ENCODE data around the gene NKD2.

The NKD2 gene

DNA sequence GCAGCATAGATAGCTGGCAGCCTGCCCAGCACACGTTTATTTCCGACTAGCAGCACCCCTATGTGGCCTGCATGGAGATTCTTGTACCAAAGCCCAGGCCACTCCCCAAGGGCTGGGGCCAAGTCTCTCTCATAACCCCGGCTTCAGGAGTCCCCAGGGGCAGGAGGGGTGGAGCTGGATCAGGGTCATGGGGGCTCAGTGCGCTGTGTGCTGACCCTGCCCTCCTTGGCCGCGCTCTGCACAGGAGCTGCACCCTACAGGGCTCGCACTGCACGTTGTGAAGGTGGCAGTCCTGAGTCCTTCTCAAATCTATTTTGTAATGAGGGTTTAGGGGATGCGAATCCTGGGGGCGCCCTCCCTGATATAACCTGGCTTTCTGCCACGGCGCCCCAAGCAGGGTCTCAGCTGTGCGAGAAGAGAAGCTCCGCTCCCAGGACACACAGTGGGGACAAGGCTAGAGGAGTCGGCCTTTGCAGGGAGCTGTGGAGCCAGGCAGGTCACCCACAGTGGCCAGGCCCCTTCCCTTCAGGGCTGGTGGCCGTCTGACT, 28.6 kb downstream of the NKD2 start:
- H3K9me3 ChIP-seq (ENCODE audit: low read length) = no peaks in the 10 kb centered on the region
- H3F3A ChIP-seq (ENCODE audit: insufficient read depth, low read length) = no peaks in the 10 kb centered on the region
- H4K20me1 ChIP-seq (ENCODE audit: insufficient read depth, low read length) = no peaks in the 10 kb centered on the region
- no peaks in the 10 kb centered on the region for H3K9me2 ChIP-seq (ENCODE audit: low read depth, low read length)
- no peak overlapping the region for H3K4me2 ChIP-seq (ENCODE audit: low read length)
- no peaks in the 10 kb centered on the region for H3K36me3 ChIP-seq (ENCODE audit: insufficient read depth, low read length)
- peaks cover 4% of the 10 kb centered on the region; the same call in 1 of the 2 replicates for H3K27me3 ChIP-seq (ENCODE audit: insufficient read depth, low read length)
- no peaks in the 10 kb centered on the region for H3K79me2 ChIP-seq (ENCODE audit: insufficient read depth, low read length)
- TF ChIP-seq EZH2 (IDR thresholded peaks at IDR 0.05; ENCODE audit: borderline replicate concordance, low read length) = no peak
- TF ChIP-seq, protein P1, sequence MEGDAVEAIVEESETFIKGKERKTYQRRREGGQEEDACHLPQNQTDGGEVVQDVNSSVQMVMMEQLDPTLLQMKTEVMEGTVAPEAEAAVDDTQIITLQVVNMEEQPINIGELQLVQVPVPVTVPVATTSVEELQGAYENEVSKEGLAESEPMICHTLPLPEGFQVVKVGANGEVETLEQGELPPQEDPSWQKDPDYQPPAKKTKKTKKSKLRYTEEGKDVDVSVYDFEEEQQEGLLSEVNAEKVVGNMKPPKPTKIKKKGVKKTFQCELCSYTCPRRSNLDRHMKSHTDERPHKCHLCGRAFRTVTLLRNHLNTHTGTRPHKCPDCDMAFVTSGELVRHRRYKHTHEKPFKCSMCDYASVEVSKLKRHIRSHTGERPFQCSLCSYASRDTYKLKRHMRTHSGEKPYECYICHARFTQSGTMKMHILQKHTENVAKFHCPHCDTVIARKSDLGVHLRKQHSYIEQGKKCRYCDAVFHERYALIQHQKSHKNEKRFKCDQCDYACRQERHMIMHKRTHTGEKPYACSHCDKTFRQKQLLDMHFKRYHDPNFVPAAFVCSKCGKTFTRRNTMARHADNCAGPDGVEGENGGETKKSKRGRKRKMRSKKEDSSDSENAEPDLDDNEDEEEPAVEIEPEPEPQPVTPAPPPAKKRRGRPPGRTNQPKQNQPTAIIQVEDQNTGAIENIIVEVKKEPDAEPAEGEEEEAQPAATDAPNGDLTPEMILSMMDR (IDR thresholded peaks at IDR 0.05; ENCODE audit: low read length) = no peak
- no peak overlapping the region for H3K27ac ChIP-seq (ENCODE audit: low read depth, low read length, poor library complexity, severe bottlenecking)
- H2AFZ ChIP-seq (ENCODE audit: low read length) = no peak overlapping the region
- H3K4me3 ChIP-seq (ENCODE audit: low read depth, low read length, poor library complexity, severe bottlenecking) = no peak overlapping the region
- no peak overlapping the region for H3K9ac ChIP-seq (ENCODE audit: low read length)
- no peaks in the 10 kb centered on the region for H3K4me1 ChIP-seq (ENCODE audit: insufficient read depth, low read length, severe bottlenecking)

DNA sequence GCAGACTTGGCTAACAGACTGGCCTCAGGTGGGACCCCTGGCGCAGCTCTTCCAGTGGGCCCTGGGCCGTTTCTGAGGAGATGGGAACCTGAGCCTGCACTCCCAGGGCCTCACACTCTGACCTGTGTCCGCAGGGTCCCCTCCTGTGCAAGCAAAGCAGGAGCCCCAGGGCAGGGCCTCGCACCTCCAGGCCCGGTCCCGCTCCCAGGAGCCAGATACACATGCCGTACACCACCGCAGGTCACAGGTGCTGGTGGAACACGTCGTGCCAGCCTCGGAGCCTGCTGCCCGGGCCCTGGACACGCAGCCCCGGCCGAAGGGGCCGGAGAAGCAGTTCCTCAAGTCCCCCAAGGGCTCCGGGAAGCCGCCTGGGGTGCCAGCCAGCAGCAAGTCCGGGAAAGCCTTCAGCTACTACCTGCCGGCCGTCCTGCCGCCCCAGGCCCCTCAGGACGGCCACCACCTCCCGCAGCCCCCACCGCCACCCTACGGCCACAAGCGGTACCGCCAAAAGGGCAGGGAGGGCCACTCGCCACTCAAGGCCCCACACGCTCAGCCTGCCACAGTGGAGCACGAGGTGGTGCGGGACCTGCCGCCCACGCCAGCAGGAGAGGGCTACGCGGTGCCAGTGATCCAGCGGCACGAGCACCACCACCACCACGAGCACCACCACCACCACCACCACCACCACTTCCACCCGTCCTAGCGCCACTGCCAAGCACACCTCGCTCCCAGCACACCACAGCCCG, 29.2 kb downstream of the NKD2 start:
- Histone ChIP-seq H3F3A (ENCODE audit: insufficient read depth, low read length) (no peaks in the 10 kb centered on the region), H3K9me3 (ENCODE audit: low read length) (no peaks in the 10 kb centered on the region), H4K20me1 (ENCODE audit: insufficient read depth, low read length) (no peaks in the 10 kb centered on the region), H3K4me2 (ENCODE audit: low read length) (no peak overlapping the region), H3K4me1 (ENCODE audit: insufficient read depth, low read length, severe bottlenecking) (no peaks in the 10 kb centered on the region), H3K79me2 (ENCODE audit: insufficient read depth, low read length) (no peaks in the 10 kb centered on the region), H3K36me3 (ENCODE audit: insufficient read depth, low read length) (no peaks in the 10 kb centered on the region), H3K9ac (ENCODE audit: low read length) (no peak overlapping the region), H3K27me3 (ENCODE audit: insufficient read depth, low read length) (peaks cover 4% of the 10 kb centered on the region; the same call in 1 of the 2 replicates), H2AFZ (ENCODE audit: low read length) (no peak overlapping the region), H3K9me2 (ENCODE audit: low read depth, low read length) (no peaks in the 10 kb centered on the region), H3K27ac (ENCODE audit: low read depth, low read length, poor library complexity, severe bottlenecking) (no peak overlapping the region), H3K4me3 (ENCODE audit: low read depth, low read length, poor library complexity, severe bottlenecking) (no peak overlapping the region)
- TF ChIP-seq EZH2 (IDR thresholded peaks at IDR 0.05; ENCODE audit: borderline replicate concordance, low read length) = no peak

DNA sequence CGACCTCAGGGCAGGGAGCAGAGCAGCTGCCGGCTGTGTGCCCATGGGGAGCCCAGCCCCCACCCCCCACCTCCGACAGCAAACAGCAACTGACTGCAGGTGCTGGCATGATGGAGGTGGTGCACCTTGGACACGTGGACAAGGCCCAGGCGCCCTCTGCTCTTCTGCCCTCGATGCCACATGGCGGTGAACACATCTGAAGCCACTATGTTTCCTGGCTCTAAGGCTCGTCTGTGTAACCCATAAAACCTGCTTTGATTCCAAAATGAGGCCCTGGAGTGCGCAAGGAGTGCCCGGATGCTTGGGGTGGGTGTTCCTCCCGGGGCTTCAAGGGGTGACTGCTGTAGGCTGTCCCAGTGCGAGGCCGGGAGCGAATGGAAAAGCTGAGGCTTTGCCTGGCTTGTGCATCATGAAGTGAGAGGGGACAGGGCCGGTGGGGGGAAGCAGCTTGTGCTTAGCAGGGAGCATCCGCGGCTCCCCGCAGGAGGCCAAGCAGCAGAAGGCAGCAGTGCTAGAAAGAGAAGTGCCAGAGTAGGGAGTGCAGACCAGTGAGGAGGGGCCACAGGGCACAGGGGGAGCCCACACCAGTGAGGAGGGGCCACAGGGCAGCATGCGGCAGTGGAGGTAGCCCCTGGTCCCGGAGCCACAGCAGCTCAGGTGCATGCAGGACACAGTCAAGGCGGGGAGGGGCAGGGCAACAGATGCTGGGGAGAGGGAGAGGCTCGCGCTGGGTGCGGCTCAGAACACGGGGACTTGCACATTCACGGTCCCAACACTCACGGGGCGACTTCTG, 30.0 kb downstream of the NKD2 start:
- H3K9ac ChIP-seq (ENCODE audit: low read length) = no peak overlapping the region
- H3K27me3 ChIP-seq (ENCODE audit: insufficient read depth, low read length) = peaks cover 4% of the 10 kb centered on the region; the same call in 1 of the 2 replicates
- no peak overlapping the region for H3K4me2 ChIP-seq (ENCODE audit: low read length)
- H3K4me1 ChIP-seq (ENCODE audit: insufficient read depth, low read length, severe bottlenecking) = no peaks in the 10 kb centered on the region
- H3F3A ChIP-seq (ENCODE audit: insufficient read depth, low read length) = no peaks in the 10 kb centered on the region
- H2AFZ ChIP-seq (ENCODE audit: low read length) = no peak overlapping the region
- no peaks in the 10 kb centered on the region for H3K9me3 ChIP-seq (ENCODE audit: low read length)
- no peaks in the 10 kb centered on the region for H3K36me3 ChIP-seq (ENCODE audit: insufficient read depth, low read length)
- no peaks in the 10 kb centered on the region for H3K79me2 ChIP-seq (ENCODE audit: insufficient read depth, low read length)
- H3K4me3 ChIP-seq (ENCODE audit: low read depth, low read length, poor library complexity, severe bottlenecking) = no peak overlapping the region
- no peak overlapping the region for H3K27ac ChIP-seq (ENCODE audit: low read depth, low read length, poor library complexity, severe bottlenecking)
- TF ChIP-seq, protein P1 (IDR thresholded peaks at IDR 0.05; ENCODE audit: low read length) = no peak
- no peak for TF ChIP-seq EZH2 (IDR thresholded peaks at IDR 0.05; ENCODE audit: borderline replicate concordance, low read length)
- H3K9me2 ChIP-seq (ENCODE audit: low read depth, low read length) = no peaks in the 10 kb centered on the region
- no peaks in the 10 kb centered on the region for H4K20me1 ChIP-seq (ENCODE audit: insufficient read depth, low read length)

All from OCI-LY1 (cell line).